GM06990 (cell line): Measurements from ENCODE around the gene FRAS1.

Experiments
- DNase-seq: peaks from one replicate; pipeline ENCODE4 v3.0.0-alpha.2; 2011; ENCODE audit not compliant: insufficient read length; ENCODE audit errors: extremely low read depth
- H3K27me3 ChIP-seq: replicated peaks from 2 replicates; pipeline ENCODE4 v1.6.0; 2011; ENCODE audit warnings: low read length; ENCODE audit not compliant: control insufficient read depth, insufficient read depth
- H3K36me3 ChIP-seq: 2 replicates; pipeline ENCODE4 v1.5.1; 2011; ENCODE audit warnings: low read length; ENCODE audit not compliant: control insufficient read depth, insufficient read depth
- H3K4me3 ChIP-seq: replicated peaks from 2 replicates; pipeline ENCODE4 v1.5.1; 2011; ENCODE audit warnings: low read depth, mild to moderate bottlenecking, control low read depth, low read length
- TF ChIP-seq, protein P1 (sequence below): IDR thresholded peaks from 2 replicates; pipeline ENCODE4 v1.5.1; 2011; ENCODE audit warnings: low read length, control low read depth, mild to moderate bottlenecking, inconsistent platforms; ENCODE audit not compliant: insufficient read depth, poor library complexity, severe bottlenecking

The FRAS1 gene

DNA sequence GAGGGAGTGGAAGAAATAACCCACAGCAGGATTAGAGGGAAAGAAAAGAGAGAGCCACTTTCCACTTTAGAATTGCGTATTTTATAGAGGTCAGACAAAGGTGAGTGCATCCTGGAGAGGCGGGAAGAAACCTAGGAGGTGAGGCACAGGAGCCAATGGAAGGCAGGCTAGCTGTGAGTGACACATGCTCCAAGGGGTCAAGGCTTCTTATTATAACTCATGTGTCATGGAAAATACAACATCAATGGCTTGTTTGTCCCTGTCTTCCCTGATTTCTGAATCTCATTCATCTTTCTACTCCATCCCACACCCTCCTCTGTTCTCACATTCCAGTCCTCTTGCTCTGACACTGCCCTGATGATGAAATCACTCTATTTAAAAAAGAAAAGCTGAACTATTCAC lies 508.8 kb downstream of the FRAS1 start:
- Histone ChIP-seq H3K27me3 (peaks cover 2% of the 10 kb centered on the region; the same call in 1 of the 2 replicates), H3K36me3 (no peaks in the 10 kb centered on the region), H3K4me3 (no peak overlapping the region)
- DNase-seq: no peak
- TF ChIP-seq, protein P1, sequence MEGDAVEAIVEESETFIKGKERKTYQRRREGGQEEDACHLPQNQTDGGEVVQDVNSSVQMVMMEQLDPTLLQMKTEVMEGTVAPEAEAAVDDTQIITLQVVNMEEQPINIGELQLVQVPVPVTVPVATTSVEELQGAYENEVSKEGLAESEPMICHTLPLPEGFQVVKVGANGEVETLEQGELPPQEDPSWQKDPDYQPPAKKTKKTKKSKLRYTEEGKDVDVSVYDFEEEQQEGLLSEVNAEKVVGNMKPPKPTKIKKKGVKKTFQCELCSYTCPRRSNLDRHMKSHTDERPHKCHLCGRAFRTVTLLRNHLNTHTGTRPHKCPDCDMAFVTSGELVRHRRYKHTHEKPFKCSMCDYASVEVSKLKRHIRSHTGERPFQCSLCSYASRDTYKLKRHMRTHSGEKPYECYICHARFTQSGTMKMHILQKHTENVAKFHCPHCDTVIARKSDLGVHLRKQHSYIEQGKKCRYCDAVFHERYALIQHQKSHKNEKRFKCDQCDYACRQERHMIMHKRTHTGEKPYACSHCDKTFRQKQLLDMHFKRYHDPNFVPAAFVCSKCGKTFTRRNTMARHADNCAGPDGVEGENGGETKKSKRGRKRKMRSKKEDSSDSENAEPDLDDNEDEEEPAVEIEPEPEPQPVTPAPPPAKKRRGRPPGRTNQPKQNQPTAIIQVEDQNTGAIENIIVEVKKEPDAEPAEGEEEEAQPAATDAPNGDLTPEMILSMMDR: no peak

- H3K27me3 ChIP-seq: no peaks in the 10 kb centered on the region
- H3K36me3 ChIP-seq: no peaks in the 10 kb centered on the region
- H3K4me3 ChIP-seq: no peak overlapping the region
- TF ChIP-seq, protein P1: no peak
- DNase-seq: no peak
Observed at GRCh38 chr4:78566834-78567499, 509.8 kb downstream of the FRAS1 start.

GRCh38 chr4:78567500-78568060 lies 510.5 kb downstream of the FRAS1 start:
- no peak for DNase-seq
- no peaks in the 10 kb centered on the region for H3K36me3 ChIP-seq
- TF ChIP-seq, protein P1: no peak
- H3K27me3 ChIP-seq: no peaks in the 10 kb centered on the region
- no peak overlapping the region for H3K4me3 ChIP-seq

DNA sequence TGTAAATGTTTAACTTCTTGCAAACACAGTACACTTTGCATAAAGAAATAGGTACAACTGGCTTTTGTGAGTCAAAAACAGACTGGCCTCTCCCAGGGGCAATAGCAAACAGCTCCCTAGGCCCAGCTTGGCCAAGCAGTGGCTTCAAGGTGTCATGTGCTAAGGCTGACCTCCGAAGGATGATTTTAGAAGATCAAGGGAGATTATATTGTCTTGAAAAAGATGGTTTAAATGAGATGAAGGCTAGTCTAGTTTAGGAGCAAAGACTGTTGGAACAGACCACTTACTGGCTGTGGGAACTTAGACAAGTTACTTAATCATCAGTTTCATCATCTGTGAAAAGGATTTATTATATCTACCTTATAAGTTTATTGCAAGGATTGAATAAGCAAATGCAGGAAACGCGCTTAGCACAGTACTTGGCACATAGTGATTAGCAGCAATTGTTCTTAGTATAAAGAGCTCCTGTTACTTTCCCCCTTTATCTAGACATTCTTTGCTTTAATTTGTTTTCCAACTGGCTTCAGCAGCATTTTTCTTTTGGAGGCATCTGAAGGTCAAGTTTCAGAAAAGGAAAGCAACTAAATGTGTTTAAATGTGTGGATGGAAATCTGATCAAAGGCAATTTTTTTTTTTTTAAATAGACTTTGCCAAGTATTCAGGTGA lies 511.6 kb downstream of the FRAS1 start:
- TF ChIP-seq, protein P1: no peak
- DNase-seq: no peak
- Histone ChIP-seq H3K36me3 (no peaks in the 10 kb centered on the region), H3K27me3 (no peaks in the 10 kb centered on the region), H3K4me3 (no peak overlapping the region)

DNA sequence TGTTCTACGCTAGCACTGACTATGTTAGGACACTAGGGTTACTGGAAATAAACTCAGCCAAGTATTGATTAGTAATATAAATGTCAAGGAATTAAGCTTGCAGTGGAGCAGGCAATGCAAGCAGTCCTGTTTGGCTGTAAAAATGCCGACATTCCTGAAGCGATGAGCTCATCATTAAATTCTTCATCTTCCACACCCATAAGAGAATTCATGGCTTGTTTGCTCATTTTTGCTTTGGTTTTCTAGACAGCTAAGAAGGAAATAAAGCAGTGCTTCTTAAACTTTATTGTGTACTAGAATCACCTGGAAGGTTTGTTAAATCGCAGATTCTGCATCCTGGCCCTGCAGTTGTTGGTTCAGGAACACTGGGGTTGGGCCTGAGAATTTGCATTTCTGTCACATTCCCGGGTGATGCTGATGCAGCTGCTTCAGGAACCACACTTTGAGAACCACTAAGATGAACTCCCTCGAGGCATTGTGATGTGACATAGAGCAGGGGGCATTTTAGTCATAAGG lies 512.2 kb downstream of the FRAS1 start:
- TF ChIP-seq, protein P1: no peak
- DNase-seq: no peak
- no peaks in the 10 kb centered on the region for H3K36me3 ChIP-seq

More for the DNA sequence above, 512.2 kb downstream of the FRAS1 start:
- Histone ChIP-seq H3K4me3 (no peak overlapping the region), H3K27me3 (no peaks in the 10 kb centered on the region)
